ENCODE results near the gene LIN28A. TPM values are rescaled to one million over a fixed set of nuclear protein-coding genes. Genes with fewer than 3 reads are reported as not detected.
A peak's percentile ranks its signal among the peaks of the same experiment; 100 is the strongest.

Gene LIN28A
- polyA plus RNA-seq, 1 donor = 0.03 TPM

- peaks cover 50% of the 10 kb centered on the region for H3K27me3 ChIP-seq (ENCODE audit: control insufficient read depth, insufficient read depth, low read length)
Measured at GRCh38 chr1:26408604-26409003, 2.0 kb upstream of the LIN28A start.

DNA sequence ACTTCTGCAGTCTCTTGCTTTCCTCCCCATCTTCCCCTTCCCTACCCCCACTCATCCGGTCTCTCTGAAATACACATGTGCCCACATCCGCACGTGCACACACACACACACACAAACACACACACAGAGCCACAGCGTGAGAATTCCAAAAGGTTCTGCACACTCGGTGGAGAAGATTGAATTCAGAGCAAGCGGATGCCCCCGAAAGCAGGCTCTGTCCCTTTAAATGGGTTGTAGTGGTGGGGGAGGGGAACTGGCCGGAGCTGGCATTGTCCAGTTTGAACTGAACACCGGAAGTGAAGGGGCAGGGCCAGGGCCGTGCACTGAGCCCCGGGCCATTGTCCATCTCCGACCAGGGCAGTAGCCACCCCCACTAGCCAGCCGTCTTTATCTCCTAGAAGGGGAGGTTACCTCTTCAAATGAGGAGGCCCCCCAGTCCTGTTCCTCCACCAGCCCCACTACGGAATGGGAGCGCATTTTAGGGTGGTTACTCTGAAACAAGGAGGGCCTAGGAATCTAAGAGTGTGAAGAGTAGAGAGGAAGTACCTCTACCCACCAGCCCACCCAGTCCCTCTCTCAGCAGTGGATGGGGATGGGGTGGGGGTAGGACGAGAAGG is 1.3 kb upstream of the LIN28A start:
- peaks cover 5% of the 10 kb centered on the region for H3K9me3 ChIP-seq (ENCODE audit: control insufficient read depth, low read depth, low read length)
- no CpG with 5 or more reads among the region's 16 CpGs for WGBS (ENCODE audit: insufficient coverage, low lambda C conversion rate)
- H3K27me3 ChIP-seq (ENCODE audit: control insufficient read depth, insufficient read depth, low read length) = peaks cover 57% of the 10 kb centered on the region
- no peaks in the 10 kb centered on the region for H3K36me3 ChIP-seq (ENCODE audit: control insufficient read depth, insufficient read depth, low read length)
- no peak overlapping the region for H3K4me3 ChIP-seq (ENCODE audit: low read length)
- H3K27ac ChIP-seq (ENCODE audit: low read length) = no peak overlapping the region
- no peaks in the 10 kb centered on the region for H3K4me1 ChIP-seq (ENCODE audit: control insufficient read depth, insufficient read depth, low read length)
- no peak for DNase-seq

More at GRCh38 chr1:26408604-26409003, 2.0 kb upstream of the LIN28A start:
- H3K4me1 ChIP-seq (ENCODE audit: control insufficient read depth, insufficient read depth, low read length) = no peaks in the 10 kb centered on the region
- peak; percentile 48 to 60 for DNase-seq
- H3K4me3 ChIP-seq (ENCODE audit: low read length) = no peak overlapping the region
- 0% methylated on average over 2 of the region's 12 CpGs for WGBS (ENCODE audit: insufficient coverage, low lambda C conversion rate)
- H3K9me3 ChIP-seq (ENCODE audit: control insufficient read depth, low read depth, low read length) = peaks cover 5% of the 10 kb centered on the region
- no peaks in the 10 kb centered on the region for H3K36me3 ChIP-seq (ENCODE audit: control insufficient read depth, insufficient read depth, low read length)
- no peak overlapping the region for H3K27ac ChIP-seq (ENCODE audit: low read length)

GRCh38 chr1:26411624-26412074 is 1.0 kb downstream of the LIN28A start:
- Histone ChIP-seq H3K27ac (ENCODE audit: low read length) (no peak overlapping the region), H3K27me3 (ENCODE audit: control insufficient read depth, insufficient read depth, low read length) (peaks cover 70% of the 10 kb centered on the region), H3K4me3 (ENCODE audit: low read length) (no peak overlapping the region), H3K4me1 (ENCODE audit: control insufficient read depth, insufficient read depth, low read length) (no peaks in the 10 kb centered on the region), H3K9me3 (ENCODE audit: control insufficient read depth, low read depth, low read length) (peaks cover 5% of the 10 kb centered on the region), H3K36me3 (ENCODE audit: control insufficient read depth, insufficient read depth, low read length) (no peaks in the 10 kb centered on the region)
- WGBS (ENCODE audit: insufficient coverage, low lambda C conversion rate) = no CpG with 5 or more reads among the region's 20 CpGs
- no peak for DNase-seq

DNA sequence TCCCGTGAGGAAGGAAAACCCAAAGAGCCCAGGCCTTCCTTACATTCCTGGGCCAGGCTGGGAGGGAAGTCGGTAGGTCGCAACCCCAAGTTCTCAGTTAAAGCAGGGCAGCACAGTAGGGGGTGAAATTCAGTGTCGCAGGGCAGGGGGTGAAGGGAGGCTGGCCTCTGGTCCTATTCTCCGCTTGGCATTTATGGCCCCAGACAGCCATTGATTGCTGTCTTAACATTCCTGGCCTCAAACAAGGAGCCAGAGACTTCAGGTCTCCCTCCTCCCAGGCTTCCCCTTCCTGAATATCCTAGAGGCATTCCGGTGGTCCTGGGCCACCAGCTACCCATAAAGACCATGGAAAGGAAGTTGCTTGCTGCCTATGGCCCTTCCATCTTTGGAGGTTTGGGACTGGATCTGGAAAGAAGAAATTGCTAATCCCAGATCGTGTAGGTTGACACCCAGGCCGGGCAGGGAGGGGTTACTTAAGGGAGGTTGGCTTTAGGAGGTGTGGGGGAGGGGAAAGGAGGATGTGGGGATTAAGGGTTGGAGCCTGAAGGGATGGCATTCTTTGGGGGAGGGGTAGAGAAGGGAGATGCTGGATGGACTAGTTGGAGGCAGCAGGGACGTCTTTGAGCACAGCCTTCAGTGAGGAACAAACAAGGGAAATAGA is 1.7 kb downstream of the LIN28A start:
- Histone ChIP-seq H3K27ac (ENCODE audit: low read length) (no peak overlapping the region), H3K4me3 (ENCODE audit: low read length) (no peak overlapping the region), H3K9me3 (ENCODE audit: control insufficient read depth, low read depth, low read length) (peaks cover 5% of the 10 kb centered on the region), H3K27me3 (ENCODE audit: control insufficient read depth, insufficient read depth, low read length) (peaks cover 70% of the 10 kb centered on the region), H3K4me1 (ENCODE audit: control insufficient read depth, insufficient read depth, low read length) (no peaks in the 10 kb centered on the region), H3K36me3 (ENCODE audit: control insufficient read depth, insufficient read depth, low read length) (no peaks in the 10 kb centered on the region)
- WGBS (ENCODE audit: insufficient coverage, low lambda C conversion rate) = 0% methylated on average over 1 of the region's 9 CpGs
- no peak for DNase-seq

GRCh38 chr1:26413031-26413430 is 2.4 kb downstream of the LIN28A start:
- no CpG with 5 or more reads among the region's 1 CpG for WGBS (ENCODE audit: insufficient coverage, low lambda C conversion rate)
- Histone ChIP-seq H3K27ac (ENCODE audit: low read length) (no peak overlapping the region), H3K9me3 (ENCODE audit: control insufficient read depth, low read depth, low read length) (peaks cover 5% of the 10 kb centered on the region), H3K4me1 (ENCODE audit: control insufficient read depth, insufficient read depth, low read length) (no peaks in the 10 kb centered on the region), H3K36me3 (ENCODE audit: control insufficient read depth, insufficient read depth, low read length) (no peaks in the 10 kb centered on the region), H3K4me3 (ENCODE audit: low read length) (no peak overlapping the region), H3K27me3 (ENCODE audit: control insufficient read depth, insufficient read depth, low read length) (peaks cover 70% of the 10 kb centered on the region)
- DNase-seq = no peak

DNA sequence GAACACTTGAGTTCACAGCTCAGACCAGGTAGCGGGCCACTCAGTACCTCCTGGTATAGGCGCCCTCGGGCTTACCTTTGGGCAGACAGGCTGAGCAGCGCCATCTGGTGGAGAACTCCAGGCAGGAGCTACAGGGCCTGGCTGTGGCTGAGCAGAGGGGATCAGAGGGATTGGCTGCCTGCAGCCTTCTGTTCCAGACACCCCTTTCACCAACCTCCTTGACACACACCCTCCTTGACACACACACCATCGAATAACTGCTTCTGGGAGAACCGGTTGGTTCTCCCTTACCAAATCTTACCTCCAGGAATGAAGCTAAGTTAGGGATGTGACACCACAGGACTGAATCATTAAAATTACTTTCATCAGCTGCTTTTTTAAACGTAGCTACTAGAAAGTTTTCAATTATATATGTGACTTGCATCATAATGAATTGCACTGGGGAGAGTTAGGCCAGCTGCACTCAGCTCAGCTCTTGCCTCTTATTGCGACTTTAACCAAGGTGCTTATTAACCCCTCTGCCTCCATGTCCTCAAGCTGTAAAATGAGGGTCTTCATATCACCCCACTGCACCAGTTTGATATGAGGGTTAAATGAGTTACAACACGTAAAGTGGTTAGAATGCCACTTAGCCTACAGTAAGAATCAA is 6.6 kb downstream of the LIN28A start:
- Histone ChIP-seq H3K27me3 (ENCODE audit: control insufficient read depth, insufficient read depth, low read length) (peaks cover 44% of the 10 kb centered on the region), H3K36me3 (ENCODE audit: control insufficient read depth, insufficient read depth, low read length) (no peaks in the 10 kb centered on the region), H3K27ac (ENCODE audit: low read length) (no peak overlapping the region), H3K4me3 (ENCODE audit: low read length) (no peak overlapping the region), H3K9me3 (ENCODE audit: control insufficient read depth, low read depth, low read length) (no peaks in the 10 kb centered on the region), H3K4me1 (ENCODE audit: control insufficient read depth, insufficient read depth, low read length) (no peaks in the 10 kb centered on the region)
- no CpG with 5 or more reads among the region's 9 CpGs for WGBS (ENCODE audit: insufficient coverage, low lambda C conversion rate)
- peak; percentile 43 to 67 for DNase-seq

GRCh38 chr1:26418865-26419349 is 8.3 kb downstream of the LIN28A start:
- H3K9me3 ChIP-seq (ENCODE audit: control insufficient read depth, low read depth, low read length) = no peaks in the 10 kb centered on the region
- H3K27me3 ChIP-seq (ENCODE audit: control insufficient read depth, insufficient read depth, low read length) = peaks cover 28% of the 10 kb centered on the region
- no CpG with 5 or more reads among the region's 5 CpGs for WGBS (ENCODE audit: insufficient coverage, low lambda C conversion rate)
- no peaks in the 10 kb centered on the region for H3K4me1 ChIP-seq (ENCODE audit: control insufficient read depth, insufficient read depth, low read length)
- no peak overlapping the region for H3K27ac ChIP-seq (ENCODE audit: low read length)
- no peak overlapping the region for H3K4me3 ChIP-seq (ENCODE audit: low read length)
- H3K36me3 ChIP-seq (ENCODE audit: control insufficient read depth, insufficient read depth, low read length) = no peaks in the 10 kb centered on the region
- DNase-seq = no peak

DNA sequence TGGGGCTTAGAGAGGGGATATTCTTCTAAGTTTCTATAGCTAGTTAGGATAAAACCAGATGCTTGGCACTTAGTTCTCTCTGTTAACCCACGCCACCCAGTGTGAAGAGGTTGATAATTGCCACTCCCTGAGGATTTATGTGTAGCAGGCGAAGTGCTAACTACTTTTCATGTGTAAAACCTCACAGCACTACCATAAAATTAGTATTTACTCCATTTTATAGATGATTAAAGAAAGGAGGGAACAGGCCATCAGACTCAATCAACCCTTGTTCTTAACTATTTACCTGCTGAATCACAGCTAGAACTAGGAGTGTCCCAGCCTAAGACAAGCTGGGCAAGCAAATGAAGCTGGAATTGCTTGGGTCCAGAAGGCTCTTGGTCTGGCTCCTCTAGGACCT is 8.9 kb downstream of the LIN28A start:
- WGBS (ENCODE audit: insufficient coverage, low lambda C conversion rate) = no CpG with 5 or more reads among the region's 2 CpGs
- DNase-seq = no peak
- Histone ChIP-seq H3K27me3 (ENCODE audit: control insufficient read depth, insufficient read depth, low read length) (peaks cover 22% of the 10 kb centered on the region), H3K4me3 (ENCODE audit: low read length) (no peak overlapping the region), H3K9me3 (ENCODE audit: control insufficient read depth, low read depth, low read length) (no peaks in the 10 kb centered on the region), H3K27ac (ENCODE audit: low read length) (no peak overlapping the region), H3K36me3 (ENCODE audit: control insufficient read depth, insufficient read depth, low read length) (no peaks in the 10 kb centered on the region), H3K4me1 (ENCODE audit: control insufficient read depth, insufficient read depth, low read length) (no peaks in the 10 kb centered on the region)

GRCh38 chr1:26429721-26430120 is 19.1 kb downstream of the LIN28A start:
- no CpG with 5 or more reads among the region's 2 CpGs for WGBS (ENCODE audit: insufficient coverage, low lambda C conversion rate)
- no peak for DNase-seq
- peaks cover 3% of the 10 kb centered on the region for H3K36me3 ChIP-seq (ENCODE audit: control insufficient read depth, insufficient read depth, low read length)
- H3K4me3 ChIP-seq (ENCODE audit: low read length) = no peak overlapping the region
- peaks cover 3% of the 10 kb centered on the region for H3K27me3 ChIP-seq (ENCODE audit: control insufficient read depth, insufficient read depth, low read length)
- H3K27ac ChIP-seq (ENCODE audit: low read length) = no peak overlapping the region
- no peaks in the 10 kb centered on the region for H3K9me3 ChIP-seq (ENCODE audit: control insufficient read depth, low read depth, low read length)
- peaks cover 7% of the 10 kb centered on the region for H3K4me1 ChIP-seq (ENCODE audit: control insufficient read depth, insufficient read depth, low read length)

- WGBS (ENCODE audit: insufficient coverage, low lambda C conversion rate) = 2% methylated on average over 10 of the region's 45 CpGs
- peak; percentile 99 for DNase-seq
- H3K9me3 ChIP-seq (ENCODE audit: control insufficient read depth, low read depth, low read length) = no peaks in the 10 kb centered on the region
- peaks cover 13% of the 10 kb centered on the region for H3K36me3 ChIP-seq (ENCODE audit: control insufficient read depth, insufficient read depth, low read length)
- peaks cover 7% of the 10 kb centered on the region for H3K4me1 ChIP-seq (ENCODE audit: control insufficient read depth, insufficient read depth, low read length)
- peak within 1 kb of the TSS; percentile 71 for H3K4me3 ChIP-seq (ENCODE audit: low read length)
- H3K27me3 ChIP-seq (ENCODE audit: control insufficient read depth, insufficient read depth, low read length) = peaks cover 3% of the 10 kb centered on the region
- peak within 1 kb of the TSS; percentile 85 for H3K27ac ChIP-seq (ENCODE audit: low read length)
Measured at GRCh38 chr1:26431979-26432695, 21.5 kb downstream of the LIN28A start, which contains the start of gene DHDDS. TSS of gene DHDDS (plus strand) at chr1:26432321. CDS start at chr1:26432946, 625 bp downstream.

Measured in large intestine (tissue), 3 donors.